ENCODE measurements around the gene RADIL. TPM values are rescaled to one million over a fixed set of nuclear protein-coding genes. Genes with fewer than 3 reads are reported as not detected.

RADIL gene
- total and polyA plus RNA-seq, 2 of the 13 experiments (the other 11 are each of a cell fraction or from before 2014, with no cell fraction given): 0.05 to 0.09 TPM

- Histone ChIP-seq H3K4me3 (replicated peaks in 1 of 3; ENCODE audit: insufficient read depth in 1 of 3, low read depth in 2 of 3, low read length in 3 of 3) (no peak overlapping the region), H3K36me3 (replicated peaks in 1 of 2; ENCODE audit: control insufficient read depth in 1 of 2, insufficient read depth in 2 of 2, low read length in 2 of 2) (no peaks in the 10 kb centered on the region), H3K4me1 (ENCODE audit: insufficient read depth, low read length) (no peaks in the 10 kb centered on the region), H3K79me2 (ENCODE audit: insufficient read depth, low read length) (no peaks in the 10 kb centered on the region), H3K27me3 (ENCODE audit: control insufficient read depth in 1 of 2, insufficient read depth in 2 of 2, low read length in 2 of 2) (peaks cover 0 to 28% of the 10 kb centered on the region in 2 experiments; a peak in 4 of 5 replicates), H4K20me1 (ENCODE audit: insufficient read depth, low read length) (no peaks in the 10 kb centered on the region), H3K4me2 (ENCODE audit: low read depth, low read length) (no peak overlapping the region), H3K9ac (ENCODE audit: insufficient read depth, low read depth, low read length) (no peak overlapping the region), H3K9me3 (ENCODE audit: low read length) (no peaks in the 10 kb centered on the region), H3K27ac (ENCODE audit: extremely low read length, insufficient read depth, low read length) (no peak overlapping the region), H2AFZ (ENCODE audit: low read length) (no peak overlapping the region)
- intact Hi-C loops (cut with micrococcal nuclease; ENCODE audit: unreplicated experiment) (no loop called here), in situ Hi-C loops (cut with HindIII; ENCODE audit: extremely low pct_ligation_motif_present, low pct_unique_long_range_greater_than_20kb) (no loop called here)
- FAIRE-seq (no peak), DNase-seq (ENCODE audit: low spot score) (no peak), ATAC-seq (no peak)
- 36% methylated on average over 6 of the region's 17 CpGs for WGBS (ENCODE audit: low lambda C conversion rate)
- ChIA-PET POLR2A (no interaction called here), CTCF (ENCODE audit: low intra/inter-chr PET ratio, low total read pairs) (interaction anchor here (0.6 to 3.5 kb wide), 4 partner anchors 54 to 346 kb away, joined by 3 to 47 read pairs (median 22); partner anchors contain the start of gene RADIL)
- TF ChIP-seq YEATS4 (CRISPR knock-in tag; IDR thresholded peaks at IDR 0.05; ENCODE audit: borderline replicate concordance): no peak
- no peak for TF ChIP-seq NFE2L2 (IDR thresholded peaks at IDR 0.05; ENCODE audit: low read length)
- no peak for TF ChIP-seq HIVEP1 (CRISPR knock-in tag; IDR thresholded peaks at IDR 0.05)
- no peak for TF ChIP-seq MED1 (CRISPR knock-in tag; IDR thresholded peaks at IDR 0.05)
- TF ChIP-seq CREM (IDR thresholded peaks at IDR 0.05): no peak
- TF ChIP-seq CREM (CRISPR knock-in tag; IDR thresholded peaks at IDR 0.05): no peak
- no peak for TF ChIP-seq SMYD3 (CRISPR knock-in tag; IDR thresholded peaks at IDR 0.05)
- no peak for TF ChIP-seq ZMYM2 (CRISPR knock-in tag; IDR thresholded peaks at IDR 0.05)
- no peak for TF ChIP-seq KLF15 (CRISPR knock-in tag; IDR thresholded peaks at IDR 0.05; ENCODE audit: borderline replicate concordance)
- no peak for TF ChIP-seq SALL2 (CRISPR knock-in tag; IDR thresholded peaks at IDR 0.05)
- no peak for TF ChIP-seq SRSF9 (IDR thresholded peaks at IDR 0.05; ENCODE audit: borderline replicate concordance, insufficient read depth, low read depth, low read length, poor library complexity, severe bottlenecking)
- no peak for TF ChIP-seq ZNF17 (CRISPR knock-in tag; IDR thresholded peaks at IDR 0.05)
- no peak for TF ChIP-seq MAZ (IDR thresholded peaks at IDR 0.05; ENCODE audit: borderline replicate concordance, low read depth, low read length)
- TF ChIP-seq MAZ (CRISPR knock-in tag; IDR thresholded peaks at IDR 0.05; ENCODE audit: low read depth): no peak
- no peak for TF ChIP-seq HMGXB3 (CRISPR knock-in tag; IDR thresholded peaks at IDR 0.05; ENCODE audit: borderline replicate concordance)
- no peak for TF ChIP-seq ONECUT2 (CRISPR knock-in tag; IDR thresholded peaks at IDR 0.05)
- TF ChIP-seq CTCF (CRISPR knock-in tag; IDR thresholded peaks at IDR 0.05): no peak
- TF ChIP-seq FOXK1 (CRISPR knock-in tag; IDR thresholded peaks at IDR 0.05; ENCODE audit: borderline replicate concordance, low read depth): no peak
- BruUV-seq (replicated peaks): no TSS peak
Observed at GRCh38 chr7:4828720-4829383, 54.7 kb downstream of the RADIL start.
